Activated CD8-positive, alpha-beta T cell treated with anti-CD3 and anti-CD28 coated beads for 36 hours (primary cell): Measurements from ENCODE around the gene SPATA20. TPM values are rescaled to one million over a fixed set of nuclear protein-coding genes. Genes with fewer than 3 reads are reported as not detected.

ENCODE experiments used
- ATAC-seq: fragments of 200-7000 bp; cut with Tn5 transposase; one replicate; pipeline ENCODE4 v1.10.0; 2021; ENCODE audit warnings: mild to moderate bottlenecking, moderate library complexity
- CTCF ChIA-PET: fragments of 350-600 bp; sonication (Branson Sonifier 250); formaldehyde crosslinking; loops from one replicate; lab custom pipeline; 2021; ENCODE audit warnings: antibody characterized with exemption; lab: Charles Lee
- POLR2A ChIA-PET: fragments of 350-600 bp; sonication (Branson Sonifier 250); formaldehyde crosslinking; loops from one replicate; lab custom pipeline; 2021; ENCODE audit warnings: antibody characterized with exemption; lab: Charles Lee
- DNase-seq: peaks from one replicate; pipeline ENCODE4 v3.0.0-alpha.2; 2020
- H3K27ac Mint-ChIP-seq: one replicate; pipeline ENCODE4 v1.8.0; 2021; ENCODE audit warnings: mild to moderate bottlenecking, mixed read lengths
- H3K27me3 Mint-ChIP-seq: one replicate; pipeline ENCODE4 v1.8.0; 2021; ENCODE audit warnings: mixed read lengths
- H3K36me3 Mint-ChIP-seq: one replicate; pipeline ENCODE4 v1.8.0; 2021; ENCODE audit warnings: low read depth, mixed read lengths
- H3K4me1 Mint-ChIP-seq: one replicate; pipeline ENCODE4 v1.8.0; 2021; ENCODE audit warnings: low read depth, mixed read lengths
- H3K4me3 Mint-ChIP-seq: one replicate; pipeline ENCODE4 v1.8.0; 2021; ENCODE audit warnings: mild to moderate bottlenecking, moderate library complexity, mixed read lengths
- H3K9me3 Mint-ChIP-seq: one replicate; pipeline ENCODE4 v1.8.0; 2021; ENCODE audit warnings: mixed read lengths
- CTCF ChIP-seq: fragments of 200-600 bp; IDR thresholded peaks from one replicate; pipeline ENCODE4 v1.8.0; 2022; ENCODE audit warnings: antibody characterized with exemption, mild to moderate bottlenecking
- intact Hi-C: fragments of 100-400 bp; cut with micrococcal nuclease; formaldehyde crosslinking; loops from one replicate; pipeline ENCODE4 v1.10.0; 2022
- total RNA-seq, 2 experiments: library from RNA; stranded (reverse); gene quantifications; one replicate each; pipeline ENCODE4 v1.2.3, GENCODE V29; 2021

The SPATA20 gene
- total RNA-seq, 2 experiments from 2014 or later, result 29.0 to 36.2 TPM

- no peak overlapping the region for H3K27ac Mint-ChIP-seq
- ATAC-seq, result no peak
- H3K4me1 Mint-ChIP-seq, result peaks cover 6% of the 10 kb centered on the region
- POLR2A ChIA-PET, result interaction anchor here (0.7 kb wide), 1 partner anchor 77 kb away, joined by 4 read pairs; no protein-coding TSS in a partner anchor
- no peak for TF ChIP-seq CTCF
- H3K4me3 Mint-ChIP-seq, result no peak overlapping the region
- no peaks in the 10 kb centered on the region for H3K36me3 Mint-ChIP-seq
- CTCF ChIA-PET, result no interaction called here
- no peaks in the 10 kb centered on the region for H3K9me3 Mint-ChIP-seq
- intact Hi-C loops, result no loop called here
- DNase-seq, result no peak
- peaks cover 45% of the 10 kb centered on the region for H3K27me3 Mint-ChIP-seq
Observed at GRCh38 chr17:50565402-50566350, 18.7 kb downstream of the SPATA20 start.

DNA sequence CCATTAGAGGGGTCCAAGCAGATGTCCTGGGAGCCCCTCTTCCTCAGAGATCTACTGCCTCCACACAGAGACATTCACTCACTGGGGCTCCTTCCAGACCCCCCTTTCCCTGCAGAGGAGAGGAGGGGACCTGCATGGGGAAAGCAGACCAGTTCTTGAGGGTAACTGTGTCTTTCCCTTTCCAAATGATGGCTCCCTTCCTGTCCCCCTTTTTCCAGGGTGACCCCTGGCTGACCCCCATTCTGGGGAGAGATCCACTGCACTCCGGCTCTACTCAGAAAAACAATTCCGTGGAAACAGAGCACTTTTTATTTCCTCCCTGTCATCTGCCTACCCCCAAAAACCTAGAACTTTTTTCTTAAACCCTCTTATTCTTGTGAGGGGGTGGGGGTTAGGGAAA lies 19.9 kb downstream of the SPATA20 start:
- DNase-seq, result no peak
- Mint-ChIP-seq H3K27me3 (peaks cover 46% of the 10 kb centered on the region), H3K9me3 (no peaks in the 10 kb centered on the region), H3K36me3 (no peaks in the 10 kb centered on the region), H3K4me3 (no peak overlapping the region), H3K27ac (no peak overlapping the region), H3K4me1 (peaks cover 6% of the 10 kb centered on the region)
- no peak for TF ChIP-seq CTCF
- no peak for ATAC-seq
- POLR2A ChIA-PET, result no interaction called here
- CTCF ChIA-PET, result no interaction called here
- intact Hi-C loops, result no loop called here

GRCh38 chr17:50568659-50569058 lies 21.7 kb downstream of the SPATA20 start:
- intact Hi-C loops, result no loop called here
- ChIA-PET POLR2A (no interaction called here), CTCF (interaction anchor here (1.1 kb wide), 1 partner anchor 57 kb away, joined by 3 read pairs; no protein-coding TSS in a partner anchor)
- Mint-ChIP-seq H3K4me1 (no peaks in the 10 kb centered on the region), H3K9me3 (no peaks in the 10 kb centered on the region), H3K27ac (no peak overlapping the region), H3K27me3 (peaks cover 31% of the 10 kb centered on the region), H3K36me3 (no peaks in the 10 kb centered on the region), H3K4me3 (no peak overlapping the region)
- ATAC-seq (no peak), DNase-seq (no peak)
- no peak for TF ChIP-seq CTCF

GRCh38 chr17:50569592-50569991 lies 22.6 kb downstream of the SPATA20 start:
- DNase-seq (no peak), ATAC-seq (no peak)
- H3K4me3 Mint-ChIP-seq, result no peak overlapping the region
- CTCF ChIA-PET, result interaction anchor here (1.8 kb wide), 1 partner anchor 56 kb away, joined by 4 read pairs; no protein-coding TSS in a partner anchor
- H3K9me3 Mint-ChIP-seq, result no peaks in the 10 kb centered on the region
- H3K4me1 Mint-ChIP-seq, result no peaks in the 10 kb centered on the region
- H3K36me3 Mint-ChIP-seq, result no peaks in the 10 kb centered on the region
- peaks cover 24% of the 10 kb centered on the region for H3K27me3 Mint-ChIP-seq
- no peak for TF ChIP-seq CTCF
- intact Hi-C loops, result no loop called here
- POLR2A ChIA-PET, result no interaction called here
- no peak overlapping the region for H3K27ac Mint-ChIP-seq

- Mint-ChIP-seq H3K9me3 (no peaks in the 10 kb centered on the region), H3K36me3 (no peaks in the 10 kb centered on the region), H3K27ac (no peak overlapping the region), H3K27me3 (peaks cover 22% of the 10 kb centered on the region), H3K4me1 (no peaks in the 10 kb centered on the region), H3K4me3 (no peak overlapping the region)
- DNase-seq, result no peak
- intact Hi-C loops, result no loop called here
- ChIA-PET POLR2A (no interaction called here), CTCF (interaction anchor here (1.8 kb wide), 1 partner anchor 55 kb away, joined by 4 read pairs; no protein-coding TSS in a partner anchor)
- no peak for TF ChIP-seq CTCF
- ATAC-seq, result no peak
Observed at GRCh38 chr17:50570032-50570431, 23.1 kb downstream of the SPATA20 start.
